Measurements from ENCODE around the gene EVPLL. TPM values are rescaled to one million over a fixed set of nuclear protein-coding genes. Genes with fewer than 3 reads are reported as not detected.
"Not testable (repeated sequence)": the region's sequence is repeated elsewhere in the genome, so short reads cannot be mapped to it uniquely, and the experiment has no call there.

Gene EVPLL
- total RNA-seq = not detected in 2 replicates

DNA sequence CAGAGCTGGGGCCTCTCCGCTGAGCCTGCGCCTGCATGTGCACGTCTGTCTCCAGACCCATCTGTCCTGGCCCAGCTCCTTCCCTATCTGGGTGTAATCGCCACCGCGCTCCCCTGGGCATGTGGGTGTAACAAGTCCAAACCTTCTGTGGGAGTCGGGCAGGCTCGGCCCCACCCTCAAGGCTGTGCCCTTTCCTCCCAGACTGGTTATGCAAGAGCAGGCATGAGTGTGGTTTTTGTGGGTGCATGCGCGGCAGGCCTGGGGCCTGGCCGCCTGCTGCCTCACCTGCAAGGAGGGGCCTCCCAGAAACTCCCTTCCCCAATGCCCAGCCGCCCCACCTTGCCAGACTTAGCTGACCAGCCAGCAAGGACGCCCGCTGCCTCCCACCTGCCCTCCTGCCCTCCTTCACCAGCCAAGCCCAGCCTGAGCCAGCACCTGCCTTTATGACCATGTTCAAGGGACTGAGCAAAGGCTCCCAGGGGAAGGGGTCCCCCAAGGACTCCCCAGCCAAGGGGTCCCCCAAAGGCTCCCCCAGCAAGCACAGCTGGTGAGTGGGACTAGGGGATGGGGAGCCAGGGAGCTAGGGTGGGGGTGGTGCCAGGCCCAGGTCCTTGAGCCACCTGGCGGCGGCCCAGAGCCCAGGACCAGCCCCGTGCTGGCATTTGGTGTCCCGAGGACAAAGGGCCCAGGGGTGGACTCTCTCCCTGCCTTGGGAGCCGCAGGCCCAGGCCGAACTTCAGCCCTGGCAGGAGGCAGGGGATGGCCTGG lies at the start of gene EVPLL:
Gene EVPLL, plus strand, starts transcription at position 342 of the 768 bp plus-strand sequence. CDS start 3,160 bp downstream, outside the sequence.
- intact Hi-C loops (cut with micrococcal nuclease) = no loop called here

DNA sequence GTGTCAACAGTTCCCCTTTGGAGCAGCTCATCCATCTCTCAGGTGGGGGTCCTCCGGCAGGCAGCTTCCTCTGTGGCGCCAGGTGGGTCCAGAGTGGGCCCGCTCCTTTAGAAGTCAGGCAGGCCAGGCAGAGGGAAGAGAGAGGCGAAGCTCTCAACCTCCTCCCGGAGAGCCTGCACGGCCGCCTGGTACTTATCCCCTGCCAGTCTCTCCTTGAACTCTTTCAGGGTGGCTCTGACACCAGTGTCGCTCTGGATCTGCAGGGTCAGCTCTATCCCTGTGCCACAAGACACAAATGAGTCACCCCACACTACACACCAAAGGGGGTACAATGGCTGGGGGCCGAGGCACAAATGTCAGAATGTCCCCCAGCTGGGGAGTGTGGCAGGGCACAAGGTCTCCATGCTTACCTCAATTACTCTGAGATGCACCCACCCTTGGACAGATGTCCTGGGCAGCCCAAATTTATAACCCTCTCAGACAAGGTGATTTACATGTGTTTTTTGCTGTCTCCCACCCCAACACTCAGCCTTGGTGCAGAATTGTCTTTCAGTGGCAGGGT lies 48.9 kb upstream of the EVPLL start:
- intact Hi-C loops (cut with micrococcal nuclease) = no loop called here

DNA sequence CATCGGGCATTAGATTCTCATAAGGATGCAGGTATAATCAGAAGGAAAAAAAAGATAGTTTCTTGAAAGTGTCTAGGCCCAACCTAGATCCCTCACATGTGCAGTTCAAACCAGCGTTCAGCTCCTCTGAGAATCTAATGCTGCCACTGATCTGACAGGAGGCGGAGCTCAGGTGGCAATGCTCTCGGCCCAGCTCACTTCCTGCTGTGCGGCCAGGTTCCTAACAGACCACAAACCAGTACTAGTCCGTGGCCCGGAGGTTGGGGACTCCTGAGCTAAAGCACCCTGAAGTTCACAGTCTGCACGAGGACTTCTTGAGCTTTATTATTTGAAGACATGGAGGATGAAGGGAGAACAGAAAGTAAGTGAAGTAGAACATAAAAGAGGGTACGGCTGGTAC lies 45.7 kb upstream of the EVPLL start:
- intact Hi-C loops (cut with micrococcal nuclease) = no loop called here

DNA sequence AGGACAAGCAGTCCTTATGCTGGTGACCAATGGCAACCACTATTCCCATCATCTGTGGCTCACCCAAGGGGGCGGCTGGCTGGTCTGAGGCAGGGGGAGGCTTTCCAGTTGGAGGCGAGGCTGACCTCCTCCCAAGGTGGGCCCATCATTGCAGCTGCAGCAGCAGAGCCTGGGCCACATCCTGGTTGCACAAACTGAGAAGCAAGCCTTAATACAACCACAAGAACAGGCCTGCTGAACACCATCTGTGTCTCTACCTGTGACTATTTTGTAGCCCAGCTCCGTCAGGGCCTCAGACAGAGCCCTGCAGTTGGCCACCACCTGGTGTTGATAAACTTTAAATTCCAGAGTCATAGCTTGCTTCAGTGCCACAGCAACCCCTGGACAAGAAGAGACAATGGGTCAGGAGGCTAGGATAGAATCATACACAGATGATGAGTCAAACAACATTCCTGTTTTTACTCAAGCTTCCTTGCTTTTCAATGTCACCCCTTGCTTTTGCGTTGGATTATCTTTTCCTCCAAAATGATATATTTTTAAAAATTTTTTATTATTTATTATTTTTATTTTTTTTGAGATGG lies 44.6 kb upstream of the EVPLL start:
- intact Hi-C loops (cut with micrococcal nuclease) = no loop called here

DNA sequence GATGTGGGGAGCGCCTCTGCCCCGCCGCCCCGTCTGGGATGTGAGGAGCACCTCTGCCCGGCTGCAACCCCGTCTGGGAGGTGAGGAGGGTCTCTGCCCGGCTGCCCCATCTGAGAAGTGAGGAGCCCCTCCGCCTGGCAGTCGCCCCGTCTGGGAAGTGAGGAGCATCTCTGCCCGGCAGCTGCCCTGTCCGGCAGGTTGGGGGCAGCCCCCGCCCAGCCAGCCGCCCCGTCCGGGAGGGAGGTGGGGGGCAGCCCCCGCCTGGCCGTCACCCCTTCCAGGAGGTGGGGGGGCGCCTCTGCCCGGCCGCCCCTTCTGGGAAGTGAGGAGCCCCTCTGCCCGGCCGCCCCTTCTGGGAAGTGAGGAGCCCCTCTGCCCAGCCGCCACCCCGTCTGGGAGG lies 39.4 kb upstream of the EVPLL start:
- intact Hi-C loops (cut with micrococcal nuclease) = not testable (repeated sequence)

DNA sequence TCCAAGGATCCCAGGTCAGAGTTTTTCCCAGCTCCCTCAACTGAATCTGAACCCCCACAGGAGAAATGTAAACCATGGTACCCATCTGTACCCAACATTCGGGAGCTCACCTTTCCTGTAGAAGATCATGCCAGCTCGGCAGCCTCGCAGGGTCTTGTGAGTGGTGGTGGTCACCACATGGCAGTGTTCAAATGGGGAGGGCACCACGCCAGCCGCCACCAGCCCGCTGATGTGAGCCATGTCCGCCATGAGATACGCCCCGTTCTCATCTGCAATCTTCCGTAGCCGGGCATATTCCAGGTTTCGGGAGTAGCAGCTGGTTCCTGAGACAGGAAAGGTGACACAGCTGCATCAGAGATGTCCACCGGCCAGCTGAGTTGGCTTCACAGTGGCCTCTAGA lies 37.6 kb upstream of the EVPLL start:
- intact Hi-C loops (cut with micrococcal nuclease) = loop anchor here (10.0 kb wide), 1 partner anchor 55 kb away; no protein-coding TSS in a partner anchor

DNA sequence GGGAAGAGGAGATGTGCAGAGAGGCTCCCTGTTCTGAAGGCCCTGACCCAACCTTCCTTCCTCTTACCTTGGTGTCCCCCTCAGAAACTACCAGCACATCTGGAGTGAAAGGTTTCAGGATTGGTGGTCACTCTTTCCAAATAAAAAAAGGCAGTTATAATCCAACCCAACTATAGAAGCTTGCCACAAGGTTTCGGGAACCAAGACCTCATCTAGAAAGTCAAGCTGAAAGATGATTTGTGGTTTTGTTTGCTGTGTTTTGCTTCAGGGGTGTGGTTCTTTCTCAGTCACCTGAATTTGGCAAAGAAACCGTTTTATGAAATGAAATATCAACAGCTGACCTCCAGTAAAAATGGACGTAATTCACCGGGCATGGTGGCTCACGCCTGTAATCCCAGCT lies 33.6 kb upstream of the EVPLL start:
- intact Hi-C loops (cut with micrococcal nuclease) = loop anchor here (10.0 kb wide), 1 partner anchor 59 kb away; no protein-coding TSS in a partner anchor

DNA sequence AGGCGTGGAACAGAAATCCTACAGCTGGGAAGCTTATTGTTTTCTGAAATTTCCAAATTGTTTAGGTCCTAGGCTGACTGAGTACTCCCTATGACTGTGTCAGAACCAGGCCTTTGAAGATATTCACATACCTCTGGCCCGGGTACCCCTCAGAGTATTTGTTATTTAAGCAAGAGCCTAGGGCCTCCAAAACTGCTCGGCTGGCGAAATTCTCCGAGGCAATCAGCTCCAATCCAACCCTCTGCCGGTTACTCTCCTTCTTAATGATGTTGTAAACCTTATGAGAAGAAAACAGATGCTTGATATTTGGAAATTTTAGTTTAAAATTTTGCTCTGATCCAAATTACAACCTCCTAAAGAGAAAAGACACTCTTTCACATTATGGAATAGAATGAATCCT lies 24.0 kb upstream of the EVPLL start:
- intact Hi-C loops (cut with micrococcal nuclease) = no loop called here

DNA sequence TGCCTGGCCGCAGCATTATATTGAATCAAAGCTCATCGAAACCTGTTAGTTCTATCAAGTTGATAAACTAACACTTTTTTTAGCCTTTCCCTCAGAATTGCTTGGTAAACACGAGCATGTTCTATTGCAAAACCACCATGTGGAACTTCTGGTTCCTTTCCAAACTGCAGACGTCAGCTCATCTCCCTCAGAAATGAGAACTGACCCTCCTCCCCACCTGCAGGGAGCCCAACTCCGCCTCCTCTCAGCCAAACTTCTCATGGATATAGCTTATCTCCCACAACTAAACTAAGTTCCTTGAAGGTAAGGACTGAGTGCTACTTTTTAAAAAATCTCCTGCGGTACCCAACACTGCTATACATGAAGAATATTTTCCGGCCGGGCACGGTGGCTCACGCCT lies 21.0 kb upstream of the EVPLL start:
- intact Hi-C loops (cut with micrococcal nuclease) = no loop called here

DNA sequence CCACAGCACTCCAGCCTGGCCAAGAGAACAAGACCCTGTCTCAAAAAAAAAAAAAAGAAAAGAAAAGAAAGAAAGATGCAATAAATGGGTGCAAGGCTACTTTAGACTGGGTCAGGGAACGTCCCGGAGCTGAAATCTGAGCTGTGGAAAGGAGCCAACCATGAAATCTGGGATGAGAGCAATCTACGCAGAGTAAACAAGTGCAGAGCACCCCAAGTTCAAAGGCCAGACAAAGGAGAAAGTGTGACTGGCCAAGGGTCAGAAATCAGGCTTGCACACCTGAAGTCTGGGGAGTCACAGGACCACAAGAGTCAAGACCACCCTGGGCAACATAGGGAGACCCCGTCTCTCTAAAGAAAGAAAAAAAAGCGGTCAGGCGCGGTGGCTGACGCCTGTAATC lies 17.1 kb upstream of the EVPLL start:
- intact Hi-C loops (cut with micrococcal nuclease) = loop anchor here (5.0 kb wide), 1 partner anchor 52 kb away; no protein-coding TSS in a partner anchor

DNA sequence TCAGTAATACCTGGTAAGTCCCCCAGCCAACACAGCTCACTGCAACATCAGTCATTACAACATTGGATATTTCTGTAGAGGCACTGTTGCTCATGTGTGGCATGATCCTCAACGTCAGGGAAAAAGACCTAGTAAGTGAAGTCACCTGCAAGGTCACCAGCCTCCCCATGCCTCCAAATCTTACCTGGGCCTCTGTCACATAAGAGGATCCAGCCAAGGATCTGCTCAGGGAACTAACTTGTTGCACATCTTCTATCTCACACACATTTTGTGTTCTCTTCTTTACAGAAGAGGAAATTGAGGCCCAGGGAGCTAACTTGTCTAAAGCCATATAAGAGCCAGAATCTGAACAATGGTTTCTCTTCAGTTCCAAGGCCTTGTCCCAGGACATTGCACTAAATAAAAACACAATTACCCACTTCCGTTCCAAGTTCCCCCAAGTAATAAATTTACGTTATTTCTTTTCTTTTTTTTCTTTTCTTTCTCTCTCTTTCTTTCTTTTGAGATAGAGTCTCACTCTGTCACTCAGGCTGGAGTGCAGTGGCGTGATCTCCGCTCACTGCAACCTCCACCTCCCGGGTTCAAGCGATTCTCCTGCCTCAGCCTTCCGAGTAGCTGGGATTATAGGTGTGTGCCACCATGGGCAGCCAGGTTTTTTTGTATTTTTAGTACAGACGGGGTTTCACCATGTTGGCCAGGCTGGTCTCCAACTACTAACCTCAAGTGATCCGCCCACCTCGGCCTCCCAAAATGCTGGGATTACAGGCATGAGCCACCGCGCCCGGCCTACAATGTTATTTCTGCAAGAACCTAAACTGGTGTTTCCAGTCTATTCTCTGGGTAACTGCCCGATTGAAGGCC lies 15.5 kb upstream of the EVPLL start:
- intact Hi-C loops (cut with micrococcal nuclease) = loop anchor here (2.0 to 5.0 kb wide), 6 partner anchors 47 to 495 kb away; partner anchors contain the start of genes ALKBH5, LLGL1, MIEF2 and SMCR8

DNA sequence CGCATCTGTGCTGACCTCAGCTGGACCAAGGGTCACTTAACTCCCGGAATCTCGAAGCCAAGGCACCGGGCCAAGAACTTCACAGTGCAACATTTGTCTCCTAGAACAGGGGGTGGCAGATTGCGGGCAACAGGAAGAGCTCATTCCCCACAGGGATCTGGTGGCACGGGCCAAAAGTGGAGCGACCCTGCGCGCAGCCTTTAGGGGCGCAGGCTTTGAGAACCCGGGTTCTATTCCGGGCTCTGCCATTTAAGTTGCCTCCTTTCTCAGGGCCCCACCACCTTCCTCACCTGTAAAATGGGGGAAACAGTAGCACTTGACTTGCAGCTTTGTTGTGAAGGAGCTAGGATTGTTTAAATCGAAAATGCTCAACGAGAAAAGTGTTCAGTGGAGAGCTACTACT lies 14.9 kb upstream of the EVPLL start:
- intact Hi-C loops (cut with micrococcal nuclease) = loop anchor here (2.0 to 5.0 kb wide), 6 partner anchors 48 to 494 kb away; partner anchors contain the start of genes ALKBH5, LLGL1, MIEF2 and SMCR8

DNA sequence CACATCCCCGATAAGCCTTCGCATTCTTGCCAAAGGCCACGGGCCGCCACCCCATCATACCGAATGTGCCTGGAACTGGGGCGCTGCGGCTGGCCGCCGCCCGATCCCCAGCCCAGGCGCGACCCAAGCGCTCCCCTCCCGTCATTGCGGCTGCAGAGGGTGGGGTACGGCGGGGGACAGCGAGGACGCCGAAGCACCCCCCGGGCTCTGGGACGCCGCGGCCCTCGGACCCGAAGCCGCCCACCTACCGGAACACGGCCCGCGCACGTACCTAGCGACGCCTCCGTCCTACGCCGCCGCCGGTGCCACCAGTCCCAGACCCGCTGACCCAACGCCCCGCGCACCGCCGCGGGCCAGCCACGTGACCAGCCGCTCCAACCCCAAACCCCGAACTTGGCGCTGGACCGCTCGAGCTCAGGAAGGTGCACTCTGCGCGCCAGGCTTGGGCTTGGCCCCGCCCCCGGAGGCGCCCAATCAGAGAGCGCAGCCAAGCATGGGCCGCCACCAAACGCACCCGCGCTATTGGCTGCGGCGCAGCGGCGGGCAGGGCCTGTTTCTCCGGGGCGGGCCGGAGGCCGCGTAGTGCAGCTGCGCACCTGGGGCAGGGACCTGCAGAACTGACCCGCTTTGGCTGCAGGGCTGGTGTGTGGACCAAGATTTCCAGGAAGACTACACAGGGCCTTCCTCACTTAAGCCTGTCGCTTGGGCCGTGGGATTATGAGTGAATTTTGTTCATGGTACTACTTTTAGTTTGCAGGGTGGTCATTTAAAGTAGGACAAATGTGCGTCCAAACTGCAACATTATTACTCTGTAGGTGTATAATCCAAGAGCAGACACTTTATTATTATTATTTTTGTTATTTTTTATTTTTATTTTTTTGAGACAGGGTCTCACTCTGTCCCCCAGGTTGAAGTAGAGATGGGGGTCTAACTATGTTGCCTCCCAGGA lies 14.2 kb upstream of the EVPLL start, which contains the start of gene SHMT1:
Gene SHMT1, minus strand, starts transcription at position 450 of the 949 bp plus-strand sequence. CDS start 7,569 bp downstream, outside the sequence.
- intact Hi-C loops (cut with micrococcal nuclease) = loop anchor here (2.0 to 5.0 kb wide), 6 partner anchors 49 to 493 kb away; partner anchors contain the start of genes ALKBH5, LLGL1, MIEF2 and SMCR8

DNA sequence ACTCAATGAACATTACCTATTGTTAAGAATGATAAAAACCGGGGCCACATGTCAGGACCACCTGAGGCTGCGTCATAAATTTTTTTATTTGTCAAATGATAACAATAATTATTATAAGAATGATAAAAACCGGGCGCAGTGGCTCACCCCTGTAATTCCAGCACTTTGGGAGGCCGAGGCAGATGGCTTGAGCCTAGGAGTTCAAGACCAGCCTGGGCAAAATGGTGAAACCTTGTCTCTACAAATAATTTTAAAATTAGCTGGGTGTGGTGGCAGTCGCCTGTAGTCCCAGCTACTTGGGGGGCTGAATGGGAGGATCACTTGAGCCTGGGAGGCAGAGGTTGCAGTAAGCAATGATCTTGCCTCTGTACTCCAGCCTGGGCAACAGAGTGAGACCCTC lies 13.4 kb upstream of the EVPLL start:
- intact Hi-C loops (cut with micrococcal nuclease) = loop anchor here (5.0 kb wide), 1 partner anchor 48 kb away; no protein-coding TSS in a partner anchor

DNA sequence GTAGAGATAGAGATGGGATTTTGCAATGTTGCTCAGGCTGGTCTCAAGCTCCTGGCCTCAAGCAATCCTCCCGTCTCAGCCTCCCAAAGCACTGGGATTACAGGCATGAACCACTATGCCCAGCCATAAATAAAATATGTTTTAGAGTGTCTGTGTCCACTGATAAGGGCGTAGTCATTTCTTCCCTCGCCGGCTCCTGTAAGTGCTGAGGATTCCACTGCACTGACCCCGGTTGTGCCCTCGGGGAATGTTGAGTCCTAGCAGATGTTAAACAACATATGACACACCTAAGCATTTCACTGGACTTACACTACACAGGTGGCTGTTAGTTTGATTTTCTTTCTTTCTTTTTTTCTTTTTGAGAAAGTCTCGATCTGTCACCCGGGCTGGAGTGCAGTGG lies 8.6 kb upstream of the EVPLL start:
- intact Hi-C loops (cut with micrococcal nuclease) = no loop called here

DNA sequence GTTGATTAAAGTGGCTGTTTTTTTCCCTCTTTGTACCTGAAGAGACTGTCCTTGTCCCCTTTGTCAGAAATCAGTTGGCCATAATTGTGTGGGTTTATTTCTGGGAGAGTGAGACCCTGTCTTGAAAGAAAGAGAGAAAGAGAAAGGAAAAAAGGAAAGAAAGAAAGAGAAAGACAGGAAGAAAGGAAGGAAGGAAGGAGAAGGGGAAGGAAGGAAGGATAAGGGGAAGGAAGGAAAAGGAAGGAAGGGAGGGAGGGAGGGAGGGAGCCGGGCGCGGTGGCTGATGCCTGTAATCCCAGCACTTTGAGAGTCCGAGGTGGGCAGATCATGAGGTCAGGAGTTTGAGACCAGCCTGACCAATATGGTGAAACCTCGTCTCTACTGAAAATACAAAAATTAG lies 6.8 kb upstream of the EVPLL start:
- intact Hi-C loops (cut with micrococcal nuclease) = no loop called here

DNA sequence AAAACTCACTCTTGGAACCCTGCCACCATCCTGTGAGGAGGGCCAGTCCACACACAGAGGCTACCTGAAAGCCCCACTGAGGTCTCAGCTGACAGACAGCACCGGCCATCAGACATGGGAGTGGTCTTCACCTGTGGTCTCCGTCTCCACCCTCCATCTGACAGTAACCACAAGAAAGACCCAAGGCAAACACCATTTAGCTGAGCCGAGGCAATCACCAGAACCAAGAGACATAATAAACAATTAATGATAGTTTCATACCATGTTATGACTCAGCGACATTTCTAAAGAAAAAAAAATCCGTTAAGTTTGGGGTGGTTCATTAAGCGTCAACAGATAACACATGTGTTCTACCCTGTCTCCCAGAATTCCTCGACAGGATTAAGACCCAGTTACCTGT lies 6.1 kb upstream of the EVPLL start:
- intact Hi-C loops (cut with micrococcal nuclease) = no loop called here

DNA sequence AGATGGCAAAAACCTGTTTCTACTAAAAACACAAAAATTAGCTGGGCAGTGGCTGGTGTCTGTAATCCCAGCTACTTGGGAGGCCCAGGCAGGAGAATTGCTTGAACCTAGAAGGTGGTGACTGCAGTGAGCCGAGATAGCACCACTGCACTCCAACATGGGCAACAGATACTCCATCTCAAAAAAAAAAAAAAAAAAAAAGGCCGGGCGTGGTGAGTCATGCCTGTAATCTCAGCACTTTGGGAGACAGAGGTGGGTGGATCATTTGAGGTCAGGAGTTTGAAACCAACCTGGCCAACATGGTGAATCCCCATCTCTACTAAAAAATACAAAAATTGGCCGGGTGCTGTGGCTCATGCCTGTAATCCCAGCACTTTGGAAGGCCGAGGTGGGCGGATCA lies 4.4 kb upstream of the EVPLL start:
- intact Hi-C loops (cut with micrococcal nuclease) = not testable (repeated sequence)

DNA sequence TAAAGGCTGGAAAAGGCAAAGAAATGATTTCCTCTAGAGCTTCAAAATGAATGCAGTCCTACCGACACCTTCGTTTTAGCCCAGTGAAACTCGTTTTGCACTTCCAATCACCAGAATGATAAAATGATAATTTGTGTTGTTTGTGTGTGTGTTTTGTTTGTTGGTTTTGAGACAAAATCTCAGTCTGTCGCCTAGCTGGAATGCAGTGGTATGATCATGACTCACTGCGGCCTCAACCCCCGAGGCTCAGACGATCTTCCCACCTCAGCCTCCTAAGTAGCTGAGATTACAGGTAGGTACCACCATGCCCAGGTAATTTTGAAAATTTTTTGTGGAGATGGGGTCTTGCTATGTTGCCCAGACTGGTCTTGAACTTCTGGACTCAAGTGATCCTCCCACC lies 3.4 kb upstream of the EVPLL start:
- intact Hi-C loops (cut with micrococcal nuclease) = no loop called here

DNA sequence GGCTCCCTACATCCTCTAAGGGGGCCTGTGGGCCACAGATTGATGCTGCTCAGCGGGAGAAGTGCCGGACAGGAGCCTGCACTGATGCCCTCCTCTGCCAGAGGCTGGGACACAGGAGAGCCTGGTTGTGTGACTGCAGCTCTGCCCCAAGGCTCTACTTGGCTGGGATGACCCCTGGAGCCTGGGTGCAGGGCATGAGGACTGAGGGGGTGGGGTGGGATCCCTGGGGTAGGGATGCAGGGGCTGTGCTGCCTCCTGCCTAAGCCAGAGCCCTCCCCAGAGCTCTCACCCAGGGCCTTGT lies 577 bp downstream of the EVPLL start:
- intact Hi-C loops (cut with micrococcal nuclease) = no loop called here
